GM23338 (cell line): ENCODE results near the gene POLR3F. TPM values are rescaled to one million over a fixed set of nuclear protein-coding genes. Genes with fewer than 3 reads are reported as not detected.

ENCODE experiments used
- ATAC-seq: fragments of 200-7000 bp; cut with Tn5 transposase; 3 replicates; pipeline ENCODE4 v1.9.1; 2020
- DNase-seq: peaks from one replicate; pipeline ENCODE4 v3.0.0-alpha.2; 2015; ENCODE audit warnings: low spot score
- H2AFZ ChIP-seq: fragments of 200-600 bp; sonication (generic); 2 replicates; pipeline ENCODE4 v1.8.0; 2016; ENCODE audit warnings: antibody characterized with exemption, mild to moderate bottlenecking, moderate library complexity
- H3F3A ChIP-seq: fragments of 200-600 bp; sonication (generic); replicated peaks from 2 replicates; pipeline ENCODE4 v1.8.0; 2017; ENCODE audit warnings: antibody characterized with exemption, mixed run types, low read depth
- H3K27ac ChIP-seq: fragments of 200-600 bp; sonication (generic); 2 replicates; pipeline ENCODE4 v1.6.1; 2016; ENCODE audit warnings: low read depth
- H3K27me3 ChIP-seq: fragments of 200-600 bp; sonication (generic); 2 replicates; pipeline ENCODE4 v1.8.0; 2016; ENCODE audit warnings: mild to moderate bottlenecking, mixed run types, moderate library complexity; ENCODE audit not compliant: insufficient read depth
- H3K36me3 ChIP-seq: fragments of 200-600 bp; sonication (generic); 2 replicates; pipeline ENCODE4 v1.8.0; 2016; ENCODE audit warnings: mild to moderate bottlenecking; ENCODE audit not compliant: insufficient read depth
- H3K4me1 ChIP-seq: fragments of 200-600 bp; sonication (generic); 2 replicates; pipeline ENCODE4 v1.8.0; 2016; ENCODE audit warnings: mild to moderate bottlenecking, moderate library complexity; ENCODE audit not compliant: insufficient read depth
- H3K4me2 ChIP-seq: fragments of 200-600 bp; sonication (generic); 2 replicates; pipeline ENCODE4 v1.7.1; 2017; ENCODE audit warnings: mixed run types
- H3K4me3 ChIP-seq: fragments of 200-600 bp; sonication (generic); 2 replicates; pipeline ENCODE4 v1.6.1; 2016; ENCODE audit warnings: mixed run types
- H3K79me2 ChIP-seq: fragments of 200-600 bp; sonication (generic); replicated peaks from 2 replicates; pipeline ENCODE4 v1.8.0; 2017; ENCODE audit warnings: mild to moderate bottlenecking; ENCODE audit not compliant: insufficient read depth
- H3K9me2 ChIP-seq: fragments of 200-600 bp; sonication (generic); 2 replicates; pipeline ENCODE4 v1.8.0; 2017; ENCODE audit not compliant: insufficient read depth
- H4K20me1 ChIP-seq: fragments of 200-600 bp; sonication (generic); replicated peaks from 2 replicates; pipeline ENCODE4 v1.8.0; 2017; ENCODE audit warnings: mild to moderate bottlenecking; ENCODE audit not compliant: insufficient read depth
- H3K27ac Mint-ChIP-seq: 2 replicates; pipeline ENCODE4 v1.8.0; 2020; ENCODE audit warnings: inconsistent platforms, mild to moderate bottlenecking, moderate library complexity, mixed read lengths
- H3K27me3 Mint-ChIP-seq: 3 replicates; pipeline ENCODE4 v1.8.0; 2022; ENCODE audit warnings: low read depth, mild to moderate bottlenecking, moderate library complexity, mixed read lengths, inconsistent platforms; ENCODE audit not compliant: insufficient read depth, poor library complexity
- H3K36me3 Mint-ChIP-seq: 3 replicates; pipeline ENCODE4 v1.8.0; 2021; ENCODE audit warnings: low read depth, mild to moderate bottlenecking, inconsistent platforms, moderate library complexity, mixed read lengths
- H3K4me1 Mint-ChIP-seq: 3 replicates; pipeline ENCODE4 v1.8.0; 2020; ENCODE audit warnings: mild to moderate bottlenecking, inconsistent platforms, mixed read lengths
- H3K4me3 Mint-ChIP-seq: 3 replicates; pipeline ENCODE4 v1.8.0; 2021; ENCODE audit warnings: moderate library complexity, mild to moderate bottlenecking, inconsistent platforms, mixed read lengths
- H3K9me3 Mint-ChIP-seq: 3 replicates; pipeline ENCODE4 v1.8.0; 2020; ENCODE audit warnings: moderate library complexity, mild to moderate bottlenecking, inconsistent platforms, mixed read lengths
- CREB1 ChIP-seq: fragments of 250-450 bp; sonication (Bioruptor Pico); IDR thresholded peaks from 2 replicates; pipeline ENCODE4 v1.5.0; 2020; ENCODE audit warnings: low read depth, mild to moderate bottlenecking, moderate library complexity
- ETS1 ChIP-seq: IDR thresholded peaks from 2 replicates; pipeline ENCODE4 v1.6.1; 2016; ENCODE audit warnings: antibody characterized with exemption
- POLR2AphosphoS5 ChIP-seq: IDR thresholded peaks from 2 replicates; pipeline ENCODE4 v1.6.1; 2016; ENCODE audit warnings: antibody characterized with exemption, low read depth
- ZNF331 ChIP-seq: fragments of 250-450 bp; sonication (Bioruptor Pico); IDR thresholded peaks from 2 replicates; pipeline ENCODE4 v1.5.0; 2020; ENCODE audit warnings: low read depth, mild to moderate bottlenecking, moderate library complexity
- ZNF462 ChIP-seq: fragments of 250-450 bp; sonication (Bioruptor Pico); IDR thresholded peaks from 2 replicates; pipeline ENCODE4 v1.5.0; 2020; ENCODE audit warnings: mild to moderate bottlenecking, moderate library complexity
- long read RNA-seq: library from polyadenylated mRNA; unstranded; transcript quantifications from one replicate; pipeline ENCODE4 v2.0.0, GENCODE V29; 2020; ENCODE audit not compliant: unreplicated experiment
- polyA plus RNA-seq: library from polyadenylated mRNA; unstranded; fragments of >200 nt; fragmentation: Nextera tagmentation; extraction: Ambion mirVana; gene quantifications from 2 replicates; pipeline ENCODE4 v1.2.1, GENCODE V29; 2016
- total RNA-seq: library from RNA; depleted of rRNA; stranded (reverse); fragments of >200 nt; shearing (Covaris generic); gene quantifications from 2 replicates; pipeline ENCODE4 v1.2.3, GENCODE V29; 2014; rRNA removed

Gene POLR3F
- 15.7 and 30.6 TPM in 2 replicates for total RNA-seq
- polyA plus RNA-seq: 10.5 and 11.0 TPM in 2 replicates
- long read RNA-seq, transcript POLR3F-201 (9 exons, 2,416 nt): major isoform, 6 of 9 reads
- long read RNA-seq, partial matches to known transcripts: 1 of 9 reads
- long read RNA-seq, other reads (novel, unspliced or antisense): 2 of 9 reads

- H3K36me3 ChIP-seq: no peaks in the 10 kb centered on the region
- peak; percentile 96 for ATAC-seq
- H3K4me3 ChIP-seq: peak within 1 kb of the TSS; percentile 91
- H3K4me2 ChIP-seq: peak within 1 kb of the TSS; percentile 94
- H3K9me3 Mint-ChIP-seq: no peaks in the 10 kb centered on the region
- no peaks in the 10 kb centered on the region for H3K27me3 ChIP-seq
- peak within 1 kb of the TSS; percentile 89 for H3K27ac ChIP-seq
- H4K20me1 ChIP-seq: no peaks in the 10 kb centered on the region; the same call in 1 of the 2 replicates
- H3K27ac Mint-ChIP-seq: peak within 1 kb of the TSS; percentile 100
- H2AFZ ChIP-seq: peak within 1 kb of the TSS; percentile 87
- DNase-seq: peak; percentile 99
- peaks cover 9% of the 10 kb centered on the region for H3K27me3 Mint-ChIP-seq
- H3K9me2 ChIP-seq: no peaks in the 10 kb centered on the region
- peaks cover 10% of the 10 kb centered on the region for H3K4me1 Mint-ChIP-seq
- H3K4me3 Mint-ChIP-seq: peak within 1 kb of the TSS; percentile 97
- H3K79me2 ChIP-seq: peaks cover 36% of the 10 kb centered on the region
- peaks cover 3% of the 10 kb centered on the region; the same call in 1 of the 3 replicates for H3K36me3 Mint-ChIP-seq
- TF ChIP-seq POLR2AphosphoS5 (peak; percentile 12), CREB1 (CRISPR knock-in tag) (peak; percentile 60), ETS1 (peak; percentile 54), ZNF331 (CRISPR knock-in tag) (no peak), ZNF462 (no peak)
- H3K4me1 ChIP-seq: peaks cover 11% of the 10 kb centered on the region
- no peaks in the 10 kb centered on the region for H3F3A ChIP-seq
Observed at GRCh38 chr20:18466894-18467730, at the start of gene POLR3F, which contains the start of gene DZANK1. Gene POLR3F, plus strand, starts transcription at chr20:18467390. Its CDS starts 117 bp downstream, at chr20:18467507. Gene DZANK1, minus strand, starts transcription at chr20:18467030. Its CDS starts 1,672 bp downstream, at chr20:18465358.
